SW480 (cell line): ENCODE data around the gene OTC.

ENCODE experiments used
- DNase-seq: peaks from one replicate; pipeline ENCODE4 v3.0.0-alpha.2; 2016; ENCODE audit warnings: low spot score

Gene OTC

GRCh38 chrX:38468563-38469157 lies 116.3 kb downstream of the OTC start:
- DNase-seq = no peak
